Measurements from ENCODE around the gene ABCB9.
"Not testable (repeated sequence)": the region's sequence is repeated elsewhere in the genome, so short reads cannot be mapped to it uniquely, and the experiment has no call there.

ABCB9 gene

GRCh38 chr12:122893208-122894153 lies 72.8 kb downstream of the ABCB9 start:
- DNase-seq = no peak

- not testable (repeated sequence) for DNase-seq
Measured at GRCh38 chr12:122892724-122893123, 73.5 kb downstream of the ABCB9 start.

- DNase-seq = no peak
Measured at GRCh38 chr12:122891661-122892525, 74.4 kb downstream of the ABCB9 start.

- DNase-seq = no peak
Measured at GRCh38 chr12:122889761-122890520, 76.3 kb downstream of the ABCB9 start.

- peak; percentile 40 for DNase-seq
Measured at GRCh38 chr12:122888232-122888752, 78.0 kb downstream of the ABCB9 start.

GRCh38 chr12:122887819-122888212 lies 78.4 kb downstream of the ABCB9 start:
- DNase-seq = no peak

- DNase-seq = no peak
Measured at GRCh38 chr12:122886851-122887818, 79.1 kb downstream of the ABCB9 start.

- DNase-seq = no peak
Measured at GRCh38 chr12:122886161-122886560, 80.1 kb downstream of the ABCB9 start.

- no peak for DNase-seq
Measured at GRCh38 chr12:122884860-122885259, 81.4 kb downstream of the ABCB9 start.

GRCh38 chr12:122884091-122884826 lies 82.0 kb downstream of the ABCB9 start:
- no peak for DNase-seq

- peak; percentile 43 for DNase-seq
Measured at GRCh38 chr12:122882908-122883558, 83.2 kb downstream of the ABCB9 start.

- peak; percentile 26 for DNase-seq
Measured at GRCh38 chr12:122880668-122881067, 85.6 kb downstream of the ABCB9 start.

- DNase-seq = no peak
Measured at GRCh38 chr12:122880155-122880667, 86.1 kb downstream of the ABCB9 start.

Data from GDM1 (cell line).